Ecto neural progenitor cell (in vitro differentiated cells): ENCODE data around the gene PRLH.

ENCODE experiments used
- DNase-seq: peaks from one replicate; pipeline ENCODE4 v3.0.0-alpha.2; 2018; ENCODE audit warnings: low spot score

Gene PRLH

GRCh38 chr2:237539681-237540080 is 26.7 kb upstream of the PRLH start:
- DNase-seq = no peak

DNA sequence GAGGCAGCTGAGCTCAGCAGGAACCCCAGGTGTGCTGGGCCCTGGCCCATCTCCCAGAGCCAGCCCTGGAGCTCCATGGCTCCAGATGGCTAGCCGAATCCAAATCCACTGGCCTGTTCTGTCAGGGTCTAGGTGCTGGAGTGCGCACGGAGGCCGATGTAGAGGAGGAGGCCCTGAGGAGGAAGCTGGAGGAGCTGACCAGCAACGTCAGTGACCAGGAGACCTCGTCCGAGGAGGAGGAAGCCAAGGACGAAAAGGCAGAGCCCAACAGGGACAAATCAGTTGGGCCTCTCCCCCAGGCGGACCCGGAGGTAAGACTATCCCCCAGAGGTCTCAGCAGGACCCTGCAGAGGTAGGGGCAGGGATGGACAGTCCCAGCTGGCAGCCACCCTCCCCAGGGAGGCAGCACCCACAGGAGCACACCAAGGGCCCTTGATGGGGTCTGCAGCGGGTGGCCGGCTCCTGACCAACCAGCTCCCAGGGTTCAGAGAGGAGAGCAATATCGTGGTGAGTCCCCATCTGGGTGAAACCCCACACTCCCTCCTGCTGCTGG is 26.1 kb upstream of the PRLH start:
- no peak for DNase-seq

- no peak for DNase-seq
Observed at GRCh38 chr2:237540823-237541222, 25.6 kb upstream of the PRLH start.

GRCh38 chr2:237541243-237541642 is 25.1 kb upstream of the PRLH start:
- peak; percentile 47 for DNase-seq

GRCh38 chr2:237542001-237542704 is 24.2 kb upstream of the PRLH start:
- DNase-seq = no peak

- DNase-seq = no peak
Observed at GRCh38 chr2:237546040-237546875, 20.1 kb upstream of the PRLH start.

DNA sequence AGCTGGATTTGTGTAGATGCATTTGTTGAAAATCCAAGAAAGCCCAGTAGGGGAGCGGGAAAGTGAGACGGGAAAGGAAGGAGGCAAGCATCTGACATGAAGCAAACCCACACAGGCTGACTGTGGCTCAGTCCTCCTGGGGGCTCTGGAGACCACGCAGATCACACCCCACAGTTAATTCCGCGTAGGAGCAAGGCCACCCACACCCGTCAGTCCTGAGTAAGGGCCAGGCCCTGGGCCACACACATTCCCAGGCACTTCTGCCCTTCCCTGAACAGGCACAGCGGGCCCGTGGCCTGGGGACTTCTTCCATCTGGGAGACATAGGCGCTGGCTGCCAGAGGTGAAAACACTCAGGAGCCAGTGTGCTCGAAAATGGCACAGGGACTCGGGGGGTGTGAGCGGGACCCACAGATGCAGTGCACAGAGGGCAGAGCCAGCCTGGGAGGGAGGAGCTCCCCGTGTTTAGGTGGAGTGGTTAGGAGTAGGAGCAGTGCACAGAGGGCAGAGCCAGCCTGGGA is 19.4 kb upstream of the PRLH start:
- peak; percentile 39 for DNase-seq

DNA sequence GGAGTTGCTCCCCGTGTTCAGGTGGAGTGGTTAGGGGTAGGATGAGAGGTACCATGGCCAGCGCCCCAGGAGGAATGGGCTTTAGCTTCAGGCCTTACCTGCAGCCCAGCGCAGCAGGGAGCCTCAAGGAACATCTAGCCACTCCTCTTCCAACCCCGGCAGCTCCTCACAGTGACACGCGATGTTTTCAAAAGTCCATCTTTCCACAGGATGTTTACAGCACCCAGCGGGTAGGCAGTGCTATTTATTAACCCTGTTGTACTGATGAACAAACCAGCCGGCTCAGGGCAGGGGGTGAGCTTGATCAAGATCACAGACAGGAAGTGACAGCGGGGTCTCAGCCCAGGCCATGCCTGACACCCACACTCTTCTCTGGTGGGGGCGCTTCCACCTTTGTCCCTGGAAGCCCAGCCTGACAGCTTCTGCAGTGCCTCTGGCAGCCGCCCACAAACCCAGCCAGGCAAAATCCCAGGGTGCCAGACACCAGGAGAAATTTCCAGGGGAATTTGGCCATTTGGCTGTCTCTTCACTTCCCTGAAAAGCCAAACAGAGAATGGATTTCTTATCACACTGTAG is 18.4 kb upstream of the PRLH start:
- no peak for DNase-seq

- DNase-seq = no peak
Observed at GRCh38 chr2:237549216-237549615, 17.2 kb upstream of the PRLH start.

- no peak for DNase-seq
Observed at GRCh38 chr2:237549643-237550415, 16.5 kb upstream of the PRLH start.

DNA sequence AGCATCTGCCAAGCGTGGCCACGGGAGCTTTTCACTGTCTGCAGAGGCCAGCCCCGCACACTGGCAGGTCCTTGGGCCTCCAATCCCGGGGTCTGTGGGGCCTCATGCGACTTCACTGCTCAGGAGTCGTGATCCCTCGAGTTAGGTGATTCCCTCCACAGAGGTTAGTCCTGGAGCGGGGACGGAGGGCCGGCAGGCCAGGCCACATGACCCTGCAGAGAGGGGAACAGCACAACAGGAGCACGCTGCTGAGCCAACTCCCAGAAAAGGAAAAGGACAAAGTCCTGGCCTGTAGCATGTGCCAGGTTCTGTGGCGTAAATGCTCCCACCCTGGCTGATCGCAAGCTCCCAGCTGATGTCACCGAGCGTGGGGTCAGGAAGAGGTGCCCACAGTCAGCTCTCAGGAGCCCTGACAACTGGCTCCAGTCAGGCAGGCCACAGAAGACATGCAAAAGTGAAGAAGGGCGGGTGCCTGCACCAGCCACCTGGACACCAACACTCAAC is 15.3 kb upstream of the PRLH start:
- DNase-seq = peak; percentile 36

GRCh38 chr2:237552908-237553307 is 13.5 kb upstream of the PRLH start:
- DNase-seq = no peak

DNA sequence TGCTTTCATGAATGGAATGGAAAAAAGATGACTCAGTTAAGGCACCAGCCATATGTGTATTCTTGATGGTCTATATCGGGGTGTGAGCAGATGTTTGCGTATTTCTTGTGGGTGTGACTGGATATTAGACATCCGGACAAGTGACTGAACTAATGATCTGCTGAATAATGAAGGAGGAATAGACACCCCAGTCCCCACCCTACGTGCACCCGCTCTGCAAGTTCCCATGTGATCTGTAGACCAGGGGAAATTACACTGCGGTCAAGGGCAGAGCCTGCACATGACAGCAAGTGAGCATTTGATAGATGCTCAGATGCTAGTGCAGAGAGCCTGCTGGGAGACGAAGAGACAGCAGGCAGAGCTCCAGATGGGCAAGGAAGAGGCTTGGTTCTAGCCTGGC is 12.4 kb upstream of the PRLH start:
- no peak for DNase-seq

GRCh38 chr2:237555560-237555959 is 10.8 kb upstream of the PRLH start:
- DNase-seq = no peak

DNA sequence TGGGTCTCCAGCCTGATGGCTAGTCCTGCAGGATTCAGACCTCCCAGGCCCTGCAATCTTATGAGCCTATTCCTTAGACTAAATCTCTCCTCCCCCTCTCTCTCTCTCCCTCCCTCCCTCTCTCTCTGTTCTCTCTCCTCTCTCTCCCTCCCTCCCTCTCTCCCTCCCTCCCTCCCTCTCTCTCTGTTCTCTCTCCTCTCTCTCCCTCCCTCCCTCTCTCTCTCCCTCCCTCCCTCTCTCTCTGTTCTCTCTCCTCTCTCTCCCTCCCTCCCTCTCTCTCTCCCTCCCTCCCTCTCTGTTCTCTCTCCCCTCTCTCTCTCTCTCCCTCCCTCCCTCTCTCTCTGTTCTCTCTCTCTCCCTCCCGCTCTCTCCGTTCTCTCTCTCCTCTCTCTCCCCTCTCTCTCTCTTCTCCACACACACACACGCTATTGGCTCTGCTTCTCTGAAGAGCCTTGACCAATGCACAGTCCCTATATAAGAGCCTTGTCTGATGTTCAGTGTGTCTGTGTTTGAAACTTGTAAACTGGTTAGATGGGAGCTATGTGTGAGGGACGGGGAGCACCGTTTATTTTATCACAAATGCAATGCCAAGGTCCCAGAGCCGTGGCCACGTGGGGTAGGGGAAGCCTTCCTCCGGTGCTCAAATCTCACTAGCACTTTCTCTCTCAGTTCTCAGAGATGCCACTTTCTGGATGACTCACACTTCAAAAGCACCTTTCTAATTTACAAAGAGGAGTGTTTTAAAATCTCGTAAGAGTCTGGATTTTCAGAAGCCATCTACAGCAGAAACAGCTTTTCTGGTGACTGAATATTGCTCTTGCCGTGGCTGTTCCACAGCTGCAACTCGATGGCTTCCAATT is 9.4 kb upstream of the PRLH start:
- no peak for DNase-seq

GRCh38 chr2:237557633-237558015 is 8.8 kb upstream of the PRLH start:
- no peak for DNase-seq

DNA sequence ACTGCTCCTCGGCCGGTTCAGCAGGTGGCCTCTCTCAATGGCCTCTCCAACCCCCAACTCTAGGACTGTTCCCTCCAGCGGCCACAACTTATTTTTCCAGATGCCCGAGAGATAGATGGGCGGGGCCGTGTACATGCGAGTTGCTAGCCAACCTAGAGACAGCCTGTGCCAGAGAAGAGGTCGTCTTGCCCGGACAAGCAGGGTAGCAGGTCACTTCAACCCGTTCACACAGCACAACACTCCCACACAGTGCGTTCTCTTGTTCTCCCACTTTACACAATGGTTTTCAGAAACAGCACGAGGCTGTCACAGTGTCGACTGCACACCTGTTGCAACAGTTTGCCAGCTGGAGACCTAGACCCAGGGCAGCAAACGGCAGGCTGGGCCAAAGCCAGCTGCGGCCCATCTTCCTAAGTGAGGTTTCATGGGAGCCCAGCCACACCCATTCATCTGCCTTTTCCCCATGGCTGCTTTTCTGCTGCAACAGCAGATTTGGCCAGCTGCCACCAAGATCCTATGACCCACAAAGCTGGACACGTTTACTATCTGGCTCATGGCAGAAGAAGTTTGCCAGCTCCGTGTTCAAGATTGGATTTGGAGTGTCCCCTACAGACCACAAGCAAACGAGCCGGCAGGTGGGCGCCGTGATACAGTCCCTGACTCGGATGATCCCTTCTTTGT is 7.3 kb upstream of the PRLH start:
- no peak for DNase-seq

DNA sequence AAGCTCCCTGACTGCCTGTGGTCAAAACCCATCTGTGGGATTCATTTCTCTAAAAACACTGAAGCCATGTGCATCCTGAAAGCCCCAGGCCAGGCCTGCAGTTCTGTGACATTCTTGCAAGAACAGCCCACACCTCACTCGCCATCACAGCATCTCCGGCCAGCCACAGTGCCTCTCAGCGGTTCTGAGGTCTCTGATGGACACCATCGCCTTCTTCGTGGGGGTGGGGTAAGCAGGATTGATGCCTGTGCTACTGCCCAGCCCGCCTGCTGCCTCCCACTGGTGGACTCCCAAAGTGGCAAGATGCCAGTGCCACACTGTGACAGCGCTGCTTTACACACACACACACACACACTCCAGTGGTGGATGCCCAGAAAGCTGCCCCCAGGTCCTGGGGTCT is 5.2 kb upstream of the PRLH start:
- no peak for DNase-seq

DNA sequence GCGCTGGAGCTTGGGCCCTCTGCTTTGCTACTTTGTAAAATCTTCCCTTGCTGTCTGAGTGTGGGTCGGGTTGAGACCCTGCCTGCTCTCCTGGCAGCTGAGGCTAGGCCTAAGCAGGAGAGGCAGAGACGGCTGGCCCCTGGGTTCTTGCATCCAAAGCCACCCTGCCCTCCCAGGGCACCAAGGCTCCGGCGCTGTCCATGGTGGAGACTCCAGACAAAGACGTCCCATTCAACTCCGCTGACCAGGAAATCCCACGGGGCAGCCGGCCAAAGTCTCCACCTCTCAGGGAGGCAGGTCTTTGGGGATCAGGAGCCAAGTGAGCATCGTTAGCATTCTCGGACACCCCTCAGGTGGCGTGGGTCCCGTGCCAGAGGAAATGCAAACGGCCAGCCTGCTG is 2.6 kb upstream of the PRLH start:
- DNase-seq = peak; percentile 74

- no peak for DNase-seq
Observed at GRCh38 chr2:237564526-237565131, 1.7 kb upstream of the PRLH start.
